D341Med (cell line): Measurements from ENCODE around the gene RAB25.

Experiments used
- DNase-seq: peaks from one replicate; pipeline ENCODE4 v3.0.0; 2012; ENCODE audit warnings: low spot score

RAB25 gene

DNA sequence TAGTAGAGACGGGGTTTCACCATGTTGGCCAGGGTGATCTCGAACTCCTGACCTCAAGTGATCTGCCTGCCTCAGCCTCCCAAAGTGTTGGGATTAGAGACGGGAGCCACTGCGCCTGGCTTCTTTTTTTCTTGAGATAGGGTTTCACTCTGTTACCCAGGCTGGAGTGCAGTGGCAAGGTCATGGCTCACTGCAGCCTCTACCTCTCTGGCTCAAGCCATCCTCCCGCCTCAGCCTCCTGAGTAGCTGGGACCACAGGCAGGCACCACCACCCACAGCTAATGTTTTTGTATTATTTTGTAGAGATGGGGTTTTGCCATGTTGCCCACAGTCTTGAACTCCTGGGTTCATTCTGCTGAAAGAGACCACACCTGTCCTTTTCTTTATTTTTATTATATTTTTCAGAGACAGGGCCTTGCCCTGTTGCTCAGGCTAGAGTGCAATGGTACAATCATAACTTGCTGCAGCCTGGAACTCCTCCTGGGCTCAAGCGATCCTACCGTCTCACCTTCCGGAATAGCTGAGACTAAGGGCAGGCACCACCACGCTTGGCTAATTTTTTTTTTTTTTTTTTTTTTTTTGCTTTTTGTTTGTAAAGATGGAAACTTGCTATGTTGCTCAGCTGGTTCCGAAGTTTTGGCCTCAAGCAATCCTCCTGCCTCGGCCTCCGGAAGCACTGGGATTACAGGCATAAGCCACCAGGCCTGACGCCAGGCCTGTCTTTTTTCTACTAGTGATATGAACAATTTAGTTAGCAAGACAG, 56.6 kb downstream of the RAB25 start:
- no peak for DNase-seq

DNA sequence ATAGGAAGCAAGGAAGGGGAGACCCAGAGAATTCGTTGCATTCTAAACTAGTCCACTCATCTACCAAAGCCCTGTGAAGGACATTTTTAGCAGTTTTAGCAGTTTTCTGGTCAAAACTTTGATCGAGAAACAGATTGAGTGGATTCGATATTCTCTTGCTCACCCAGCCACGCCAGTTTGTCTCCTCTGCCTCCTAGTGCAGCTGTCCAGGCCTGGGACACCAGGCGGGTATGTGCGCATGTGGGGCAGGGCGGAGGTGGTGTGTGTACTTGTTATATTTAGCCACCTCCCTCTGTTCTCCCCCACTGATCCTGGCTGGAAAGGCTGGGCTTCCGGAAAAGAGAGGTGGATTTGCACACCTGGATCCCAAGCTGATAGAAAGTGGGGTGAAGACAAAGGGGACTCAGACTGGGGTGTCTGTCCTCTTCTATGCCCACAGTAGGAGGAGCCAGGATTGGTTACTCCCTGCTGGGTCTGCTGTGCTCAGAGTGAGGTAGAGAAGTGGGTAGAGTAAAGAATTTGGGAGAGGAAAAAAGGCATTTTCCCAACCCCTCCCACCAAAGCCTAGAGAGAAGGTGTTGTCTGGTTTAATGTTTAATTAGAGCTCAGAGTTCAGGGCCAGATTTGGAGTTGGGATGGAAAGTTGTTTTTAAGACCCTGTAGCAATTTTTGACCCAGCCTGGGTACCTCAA, 57.4 kb downstream of the RAB25 start:
- no peak for DNase-seq

DNA sequence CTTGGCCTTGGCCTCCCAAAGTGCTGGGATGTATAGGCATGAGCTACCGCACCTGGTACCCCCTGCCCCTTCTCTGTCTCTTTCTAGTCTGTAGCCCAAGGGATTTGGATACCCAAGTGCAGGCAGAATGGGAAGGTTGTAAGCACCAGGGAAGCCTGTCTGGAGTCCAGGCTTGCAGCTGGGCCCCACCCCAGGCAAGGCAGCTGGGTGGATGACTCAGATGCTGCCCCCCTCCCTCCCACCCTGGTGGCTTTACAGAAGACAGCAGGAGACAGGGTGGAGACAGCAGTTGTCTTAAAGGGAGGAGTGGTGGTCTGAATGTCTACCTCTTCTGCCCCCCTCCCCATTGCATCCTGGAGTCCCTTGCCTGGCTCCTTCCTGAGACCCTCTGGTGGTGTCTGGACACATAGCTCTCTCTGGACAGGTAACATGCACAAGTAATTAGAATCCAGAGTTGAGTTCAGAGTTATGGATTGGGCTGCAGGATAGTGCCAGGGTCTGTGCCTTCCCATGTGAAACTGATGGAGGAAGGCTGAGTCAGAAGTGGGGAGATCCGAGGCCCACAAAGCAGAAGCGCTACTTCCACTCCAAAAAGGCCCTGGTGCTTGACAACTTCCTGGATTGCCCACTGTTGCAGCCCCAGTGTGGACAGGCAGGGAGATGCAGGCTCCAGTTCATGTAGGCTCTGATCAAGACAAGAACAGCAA, 58.7 kb downstream of the RAB25 start:
- DNase-seq = no peak
